Measurements from ENCODE around the gene PPP1CC. TPM values are rescaled to one million over a fixed set of nuclear protein-coding genes. Genes with fewer than 3 reads are reported as not detected.

PPP1CC gene
- total RNA-seq, 1 donor from 2014 or later: 102 TPM

GRCh38 chr12:110694330-110694901 is 48.3 kb downstream of the PPP1CC start:
- intact Hi-C loops (cut with DNase I): loop anchor here (5.0 kb wide), 1 partner anchor 82 kb away; the partner anchor contains the start of gene TCTN1
- peak; percentile 80 for DNase-seq (ENCODE audit: low spot score)

DNA sequence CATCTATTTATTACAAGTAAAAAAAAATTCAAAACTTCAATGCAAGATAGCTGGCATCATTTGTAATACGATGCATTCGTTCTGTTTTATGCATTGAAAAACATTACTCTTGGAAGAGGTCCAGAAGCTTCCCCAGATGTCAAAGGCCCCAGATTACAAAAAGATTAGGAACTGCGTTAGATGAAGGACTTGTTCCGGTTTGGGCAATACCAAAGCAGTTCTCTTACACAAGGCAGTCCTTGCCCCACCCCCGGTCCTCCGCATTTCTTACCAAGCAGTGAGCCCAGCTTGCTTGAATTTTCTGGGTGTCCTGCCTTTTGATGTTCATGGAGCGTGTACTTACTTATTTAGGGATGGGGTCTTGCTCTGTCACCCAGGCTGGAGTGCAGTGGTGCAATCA is 49.0 kb downstream of the PPP1CC start:
- intact Hi-C loops (cut with DNase I): loop anchor here (5.0 kb wide), 1 partner anchor 81 kb away; the partner anchor contains the start of gene TCTN1
- DNase-seq (ENCODE audit: low spot score): no peak

DNA sequence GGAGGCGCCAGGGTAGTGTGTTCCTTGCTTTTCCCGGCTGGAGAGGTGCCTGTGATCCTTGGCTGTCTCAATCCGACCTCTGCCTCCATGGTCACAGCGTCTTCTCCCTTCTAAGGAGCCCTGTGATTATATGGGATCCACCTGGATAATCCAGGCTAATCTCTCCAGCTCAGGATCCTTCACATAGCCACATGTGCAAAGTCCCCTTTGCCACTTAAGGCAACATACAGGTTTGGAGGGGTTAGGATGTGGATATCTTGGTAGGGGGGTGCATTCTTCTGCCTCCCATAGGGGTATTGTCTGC is 52.6 kb downstream of the PPP1CC start:
- intact Hi-C loops (cut with DNase I): loop anchor here (5.0 kb wide), 1 partner anchor 78 kb away; the partner anchor contains the start of gene TCTN1
- no peak for DNase-seq (ENCODE audit: low spot score)

- intact Hi-C loops (cut with DNase I): loop anchor here (5.0 kb wide), 1 partner anchor 77 kb away; the partner anchor contains the start of gene TCTN1
- DNase-seq (ENCODE audit: low spot score): peak; percentile 85
Observed at GRCh38 chr12:110689281-110690126, 53.2 kb downstream of the PPP1CC start.

DNA sequence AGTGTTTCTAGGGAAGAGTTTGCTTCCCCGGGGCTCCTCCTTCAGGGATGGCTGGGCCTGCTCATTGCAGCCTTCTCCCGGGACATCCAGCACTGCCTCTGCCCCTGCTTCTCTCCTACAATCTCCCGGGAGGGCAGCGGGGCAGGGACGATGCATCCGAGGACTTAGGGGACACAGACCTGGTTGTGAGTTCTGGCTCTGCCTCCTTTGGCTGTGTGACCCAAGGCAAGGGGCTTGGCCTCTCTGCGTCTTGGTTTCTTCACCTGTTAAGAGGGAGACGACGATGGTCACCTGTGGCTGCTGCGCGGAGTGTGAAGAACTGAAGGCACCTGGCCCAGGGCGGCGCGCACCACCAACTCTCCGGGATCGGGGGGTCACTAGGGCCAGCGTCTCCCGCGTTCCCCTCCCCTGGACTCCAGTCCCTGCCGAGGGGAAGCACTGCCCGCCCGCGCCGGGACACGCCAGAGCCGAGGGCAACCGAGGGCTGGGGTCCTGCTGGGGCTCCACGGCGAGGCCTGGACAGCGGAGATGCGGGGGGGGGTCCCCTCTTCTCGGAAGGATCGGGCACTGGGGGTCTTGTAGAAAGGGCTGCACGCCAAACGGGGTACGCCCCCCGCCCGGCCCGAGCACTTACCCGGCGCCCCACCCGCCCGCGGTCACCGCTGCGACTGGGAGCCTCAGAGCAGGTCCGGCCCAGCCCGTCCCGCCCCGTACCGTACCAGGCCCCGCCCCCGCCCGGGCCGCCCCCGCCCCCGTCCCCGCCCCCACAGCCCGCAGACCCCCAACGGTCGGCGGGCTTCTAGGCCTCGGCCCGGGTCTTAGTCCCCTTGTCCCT is 54.0 kb downstream of the PPP1CC start, which contains the start of gene HVCN1:
TSS of gene HVCN1 (minus strand) at position 670 of the 835 bp plus-strand sequence. CDS start 5,870 bp downstream, outside the sequence.
- no peak for DNase-seq (ENCODE audit: low spot score)
- intact Hi-C loops (cut with DNase I): no loop called here

DNA sequence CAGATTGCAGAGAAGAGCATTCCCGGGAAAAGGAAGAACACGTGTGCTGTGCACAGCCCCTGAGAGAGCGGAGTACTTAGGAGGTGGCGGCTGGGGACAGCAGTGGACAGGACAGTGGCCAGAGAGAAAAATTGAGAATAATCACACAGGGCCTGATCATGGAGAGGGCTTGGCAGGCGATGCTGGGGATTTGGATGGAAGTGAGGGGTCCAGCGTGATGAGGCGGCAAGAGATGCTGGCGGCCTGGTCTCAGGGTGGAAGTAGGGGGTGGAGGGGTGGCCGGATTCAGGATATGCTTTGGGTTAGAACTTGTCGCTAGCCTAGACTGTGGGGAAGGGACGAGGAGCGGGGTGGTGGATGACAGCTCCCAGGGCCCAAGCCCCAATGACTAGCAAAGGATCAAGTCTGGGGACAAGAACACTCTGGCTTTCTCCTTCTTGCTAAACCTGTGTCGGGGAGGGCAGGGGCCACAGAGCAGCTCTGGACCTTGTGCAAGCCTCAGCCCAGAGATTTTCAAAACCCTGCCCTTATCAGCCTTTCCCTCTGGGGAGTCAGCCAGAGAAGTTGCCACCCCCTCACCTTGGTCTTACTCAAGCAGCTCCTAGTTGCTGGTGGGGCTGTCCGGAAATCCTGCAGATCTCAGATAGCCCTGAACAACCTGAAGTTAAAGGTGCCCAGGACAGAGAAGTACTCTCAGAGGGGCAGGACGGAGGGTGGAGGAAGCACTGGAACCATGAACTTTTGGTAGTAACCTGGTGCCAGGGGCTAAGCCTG is 55.1 kb downstream of the PPP1CC start:
- intact Hi-C loops (cut with DNase I): no loop called here
- DNase-seq (ENCODE audit: low spot score): no peak

DNA sequence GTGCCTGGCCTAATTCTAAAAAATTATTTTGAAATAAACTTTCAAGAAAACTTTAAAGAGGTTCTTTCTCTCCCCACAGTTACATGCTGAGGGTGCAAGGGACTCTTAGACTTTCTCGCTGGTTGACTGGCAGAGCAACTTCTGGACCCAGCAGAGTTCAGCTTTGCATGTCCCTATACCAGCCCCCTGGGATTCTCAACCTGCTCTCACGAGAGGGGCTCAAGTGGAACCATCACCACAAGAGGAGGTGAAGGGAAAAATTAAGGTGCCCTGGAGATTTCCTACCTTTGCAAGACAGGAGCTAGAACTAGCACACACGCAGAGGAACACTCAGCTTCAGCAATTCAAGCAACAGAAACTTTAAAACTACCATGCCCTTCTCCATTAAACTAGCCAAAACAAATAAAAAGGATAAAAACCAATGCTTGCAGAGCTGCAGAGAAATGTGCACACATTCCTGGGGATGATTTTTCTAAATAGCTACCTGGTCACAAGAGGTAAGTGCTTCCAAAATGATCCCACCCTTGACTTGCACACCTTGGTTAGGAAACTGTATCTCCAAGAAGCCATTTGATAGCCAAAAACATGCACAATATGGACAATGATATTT is 56.3 kb downstream of the PPP1CC start:
- no peak for DNase-seq (ENCODE audit: low spot score)
- intact Hi-C loops (cut with DNase I): no loop called here

DNA sequence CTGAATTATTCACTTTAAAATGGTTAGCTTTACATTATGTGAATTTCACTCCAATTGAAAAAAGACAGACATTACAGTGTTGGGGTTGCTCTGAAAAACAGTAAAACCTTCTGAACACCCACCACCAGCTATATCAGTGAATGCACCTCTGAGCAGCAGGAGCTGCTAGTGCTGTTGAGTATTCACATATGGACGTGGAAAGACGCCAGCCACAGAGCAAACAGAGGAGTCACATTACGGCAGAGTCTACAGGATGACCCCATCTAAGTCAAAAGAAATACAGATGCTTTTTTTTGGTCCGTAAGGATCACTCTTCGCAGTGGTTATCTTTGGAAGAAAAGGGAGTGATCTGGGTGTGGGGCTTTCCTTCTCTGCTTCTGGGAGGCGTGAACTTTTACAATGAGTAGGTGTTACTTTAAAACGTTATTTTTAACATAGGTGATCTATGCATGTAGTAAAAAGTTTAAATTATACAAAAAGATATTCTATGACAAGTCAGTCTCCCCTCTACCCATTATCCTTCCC is 58.3 kb downstream of the PPP1CC start:
- DNase-seq (ENCODE audit: low spot score): no peak
- intact Hi-C loops (cut with DNase I): no loop called here

DNA sequence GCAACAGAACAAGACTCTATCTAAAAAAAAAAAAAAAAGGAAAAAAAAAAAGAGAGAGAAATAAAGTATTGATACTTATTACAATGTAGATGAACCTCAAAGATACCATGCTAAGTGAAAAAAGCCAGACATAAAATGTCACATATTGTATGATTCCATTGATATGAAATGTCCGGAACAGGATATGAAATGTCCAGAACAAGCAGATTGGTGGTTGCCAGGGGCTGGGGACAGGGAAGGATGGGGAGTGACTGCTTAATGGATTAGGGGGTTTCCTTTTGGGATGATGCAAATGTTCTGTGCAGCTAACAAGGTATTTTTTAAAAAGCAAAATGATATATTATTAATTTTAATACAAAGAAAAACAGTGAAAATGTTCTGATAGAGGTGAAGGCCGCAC is 58.8 kb downstream of the PPP1CC start:
- intact Hi-C loops (cut with DNase I): no loop called here
- no peak for DNase-seq (ENCODE audit: low spot score)

DNA sequence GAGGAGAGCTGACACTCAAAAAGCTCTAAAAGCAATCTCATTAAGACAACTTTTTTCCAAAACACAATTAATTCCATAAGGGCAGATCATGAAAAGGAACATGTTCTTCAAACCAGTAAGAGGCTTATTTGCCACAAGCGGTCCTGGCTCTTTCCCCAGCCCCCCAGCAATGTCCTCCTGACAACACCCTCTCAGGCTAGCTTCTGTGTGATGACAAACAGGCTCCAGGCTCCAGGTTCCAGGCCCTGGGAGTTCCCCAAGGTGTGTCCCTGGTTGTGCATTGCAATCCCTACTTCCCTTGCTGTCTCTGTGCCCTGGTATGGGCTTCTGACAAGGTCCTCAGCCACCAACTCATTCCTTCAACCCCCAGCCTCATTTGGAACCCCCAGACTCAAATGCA is 62.7 kb downstream of the PPP1CC start:
- no peak for DNase-seq (ENCODE audit: low spot score)
- intact Hi-C loops (cut with DNase I): no loop called here

- no peak for DNase-seq (ENCODE audit: low spot score)
- intact Hi-C loops (cut with DNase I): no loop called here
Observed at GRCh38 chr12:110679201-110679600, 63.5 kb downstream of the PPP1CC start.

GRCh38 chr12:110677982-110678381 is 64.7 kb downstream of the PPP1CC start:
- intact Hi-C loops (cut with DNase I): no loop called here
- no peak for DNase-seq (ENCODE audit: low spot score)

DNA sequence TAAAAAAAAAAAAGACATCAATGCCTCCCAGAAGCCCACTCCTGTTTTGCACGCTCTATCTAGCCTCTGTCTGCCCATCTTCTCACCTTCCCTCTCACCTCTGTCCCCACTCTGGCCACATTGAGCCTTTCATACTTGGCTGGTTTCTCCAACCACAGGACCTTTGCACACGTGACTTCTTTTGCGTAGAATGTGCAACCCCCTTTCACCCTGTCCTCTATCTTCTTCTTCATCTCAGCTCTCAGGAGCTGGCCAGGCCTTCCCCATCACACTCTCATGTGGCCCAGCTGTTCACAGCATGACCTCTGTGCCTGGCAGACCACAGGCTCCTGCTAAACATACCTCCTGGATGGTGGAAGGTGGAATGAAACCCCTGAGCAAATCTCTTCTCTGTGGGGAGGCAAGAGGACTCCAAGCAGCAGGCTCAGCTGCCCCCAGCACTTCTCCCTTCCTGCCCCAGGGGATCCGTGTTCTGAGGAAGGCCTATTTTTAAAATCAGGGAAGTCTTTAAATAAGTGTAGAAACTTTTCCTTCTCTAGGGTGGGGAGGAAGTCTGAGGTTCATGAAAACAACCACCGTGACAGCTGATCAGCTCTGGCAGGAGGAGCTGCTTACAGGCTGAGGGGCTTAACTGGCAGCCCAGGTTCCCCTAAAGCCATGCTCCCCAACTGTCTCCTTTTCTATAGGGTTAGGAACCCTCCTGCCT is 65.3 kb downstream of the PPP1CC start:
- DNase-seq (ENCODE audit: low spot score): no peak

GRCh38 chr12:110676171-110676570 is 66.5 kb downstream of the PPP1CC start:
- intact Hi-C loops (cut with DNase I): no loop called here

More for the DNA sequence above, 65.3 kb downstream of the PPP1CC start:
- intact Hi-C loops (cut with DNase I): no loop called here

GRCh38 chr12:110670161-110670701 is 72.5 kb downstream of the PPP1CC start:
- no peak for DNase-seq (ENCODE audit: low spot score)
- intact Hi-C loops (cut with DNase I): no loop called here

More at GRCh38 chr12:110676171-110676570, 66.5 kb downstream of the PPP1CC start:
- DNase-seq (ENCODE audit: low spot score): no peak

All from cardiac septum (tissue), 1 donor.